Hepatocyte (in vitro differentiated cells): ENCODE data around the gene GRK4.

ENCODE experiments used
- CTCF ChIP-seq: fragments of 200-600 bp; sonication (generic); IDR thresholded peaks from 2 replicates; pipeline ENCODE4 v1.5.1; 2016; ENCODE audit warnings: antibody characterized with exemption, mild to moderate bottlenecking; ENCODE audit not compliant: poor library complexity
- EZH2 ChIP-seq: fragments of 200-600 bp; sonication (generic); IDR thresholded peaks from 2 replicates; pipeline ENCODE4 v1.6.1; 2016; ENCODE audit warnings: antibody characterized with exemption, mild to moderate bottlenecking, borderline replicate concordance

DNA sequence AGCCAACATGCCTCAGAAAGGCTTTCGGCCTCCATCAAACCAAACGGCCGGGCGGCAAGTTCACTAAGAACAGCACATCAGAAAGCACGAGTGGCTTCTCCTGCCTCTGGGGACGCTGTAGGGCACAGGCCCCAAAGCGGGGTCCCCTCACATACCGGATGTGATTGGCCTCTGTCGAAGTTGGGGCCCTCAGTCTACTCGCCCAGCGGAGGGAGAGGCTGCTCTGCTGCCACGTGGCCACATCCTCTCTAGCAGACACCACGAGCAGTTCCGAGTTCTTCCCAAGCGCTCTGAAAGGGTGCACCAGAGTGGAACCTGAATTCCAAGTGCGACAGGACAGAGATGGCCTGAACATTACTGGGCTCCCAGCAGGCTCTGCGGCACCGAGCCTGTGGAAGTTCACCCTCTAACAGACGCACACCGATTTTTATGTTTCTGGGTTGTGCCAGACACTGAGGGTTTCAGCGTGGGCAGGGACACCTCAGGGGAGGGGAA lies 21.3 kb upstream of the GRK4 start:
- no peak for TF ChIP-seq CTCF
- no peak for TF ChIP-seq EZH2
